Psoas muscle (tissue), 8 donors: ENCODE data around the gene STARD9. TPM values are rescaled to one million over a fixed set of nuclear protein-coding genes. Genes with fewer than 3 reads are reported as not detected.

ENCODE experiments used
- ATAC-seq, 4 donors: fragments of 200-7000 bp; cut with Tn5 transposase; one replicate each; pipeline ENCODE4 v1.9.1; 2020; ENCODE audit warnings: moderate library complexity in 3 of 4, mild to moderate bottlenecking in 2 of 4
- DNase-seq, 2 donors: peaks; one replicate each; pipeline ENCODE4 v3.0.0-alpha.2; 2020
- H3K27ac ChIP-seq: fragments of 200-600 bp; one replicate; pipeline ENCODE4 v1.8.0; 2022
- H3K27me3 ChIP-seq, 3 donors: fragments of 200-600 bp in 1 of 3; one replicate each; pipeline versions ENCODE4 v1.6.1 to v1.8.0; 2013 to 2022; ENCODE audit warnings: low read length in 2 of 3, mild to moderate bottlenecking in 2 of 3, moderate library complexity in 1 of 3; ENCODE audit not compliant: insufficient read depth in 3 of 3
- H3K36me3 ChIP-seq, 2 donors: fragments of 200-600 bp in 1 of 2; one replicate each; pipeline versions ENCODE4 v1.6.1 to v1.8.0; 2013 to 2022; ENCODE audit warnings: low read depth in 1 of 2, mild to moderate bottlenecking in 1 of 2, moderate library complexity in 1 of 2; ENCODE audit not compliant: insufficient read depth in 1 of 2
- H3K4me1 ChIP-seq: fragments of 200-600 bp; one replicate; pipeline ENCODE4 v1.8.0; 2022
- H3K4me3 ChIP-seq: fragments of 200-600 bp; one replicate; pipeline ENCODE4 v1.8.0; 2022; ENCODE audit warnings: mild to moderate bottlenecking
- H3K9me3 ChIP-seq: fragments of 200-600 bp; one replicate; pipeline ENCODE4 v1.8.0; 2022
- CTCF ChIP-seq: fragments of 200-600 bp; IDR thresholded peaks from one replicate; pipeline ENCODE4 v1.8.0; 2022; ENCODE audit warnings: antibody characterized with exemption
- WGBS, 3 donors: extraction: QIAGEN DNeasy Blood & Tissue Kit; methylation state at CpG; one replicate each; pipeline versions ENCODE4 v1.1.6 to v1.1.7; 2013; 5-methylcytosine and 5-hydroxymethylcytosine counted together
- intact Hi-C, 2 donors: fragments of 100-400 bp; cut with DNase I; formaldehyde crosslinking; loops; one replicate each; pipeline versions ENCODE4 v1.11.0 to v1.14.2; 2022
- polyA plus RNA-seq, 3 donors: library from polyadenylated mRNA; stranded (reverse); fragments of 200-250 nt; gene quantifications; one replicate each; pipeline ENCODE4 v1.2.3, GENCODE V29; 2013
- total RNA-seq, 4 donors: library from RNA; stranded (reverse); fragmentation: NEBNext Ultra II Directional in 2 of 4; extraction: Animal tissue kit (Norgen Biotek cat#: 25700) in 2 of 4; gene quantifications; one replicate each; pipeline versions ENCODE4 v1.2.1 to v1.2.4, GENCODE V29; 2021 to 2023
- donor health status: healthy with polysubstance abuse.
- donor health status: DM: no; HTN: no; CAD: no; lungs with moderate emphysema.
- donor health status: Bipolar disorder and iron deficiency.
- donor health status: healthy.
- donor health status: DM: yes; HTN: yes; CAD: no.
- donor health status: DM: no; HTN: no; CAD: no.
- donor health status: DM: no; HTN: no; CAD: no.
- donor health status: DM: yes; HTN: yes; CAD: no.

STARD9 gene
- total and polyA plus RNA-seq, 7 donors: 0.65 to 4.1 (median 1.7) TPM

- TF ChIP-seq CTCF: no peak
- intact Hi-C loops: no loop called here
- Histone ChIP-seq H3K9me3 (peaks cover 3% of the 10 kb centered on the region), H3K27ac (no peak overlapping the region), H3K36me3 (no peaks in the 10 kb centered on the region), H3K4me3 (no peak overlapping the region), H3K27me3 (no peaks in the 10 kb centered on the region), H3K4me1 (no peaks in the 10 kb centered on the region)
- DNase-seq: no peak
- ATAC-seq: no peak
Measured at GRCh38 chr15:42623951-42624350, 48.5 kb downstream of the STARD9 start.

- Histone ChIP-seq H3K27me3 (no peaks in the 10 kb centered on the region), H3K9me3 (peaks cover 3% of the 10 kb centered on the region), H3K4me3 (no peak overlapping the region), H3K27ac (no peak overlapping the region), H3K4me1 (no peaks in the 10 kb centered on the region), H3K36me3 (no peaks in the 10 kb centered on the region)
- no peak for TF ChIP-seq CTCF
- ATAC-seq (no peak), DNase-seq (no peak)
- WGBS, 3 donors: 97% methylated on average over 2 of the region's 2 CpGs
- intact Hi-C loops: no loop called here
Measured at GRCh38 chr15:42627485-42627884, 52.1 kb downstream of the STARD9 start.

- peaks cover 3% of the 10 kb centered on the region for H3K9me3 ChIP-seq
- no peaks in the 10 kb centered on the region for H3K27me3 ChIP-seq
- no peaks in the 10 kb centered on the region for H3K36me3 ChIP-seq
- H3K27ac ChIP-seq: no peak overlapping the region
- H3K4me1 ChIP-seq: no peaks in the 10 kb centered on the region
- no peak for TF ChIP-seq CTCF
- WGBS, 3 donors: 94 to 98% (median 97%) methylated on average over 4 of the region's 4 CpGs
- H3K4me3 ChIP-seq: no peak overlapping the region
- intact Hi-C loops: no loop called here
- ATAC-seq: no peak
- no peak for DNase-seq
Measured at GRCh38 chr15:42628761-42629160, 53.4 kb downstream of the STARD9 start.

GRCh38 chr15:42632105-42632675, 56.8 kb downstream of the STARD9 start:
- no peak for ATAC-seq
- H3K9me3 ChIP-seq: peaks cover 3% of the 10 kb centered on the region
- no peak for DNase-seq
- intact Hi-C loops: no loop called here
- H3K27ac ChIP-seq: no peak overlapping the region
- 90 to 94% (median 91%) methylated on average over 1 of the region's 1 CpG for WGBS, 3 donors
- TF ChIP-seq CTCF: no peak
- no peaks in the 10 kb centered on the region for H3K4me1 ChIP-seq
- no peak overlapping the region for H3K4me3 ChIP-seq
- peaks cover 0 to under 1% of the 10 kb centered on the region in 2 donors for H3K36me3 ChIP-seq
- no peaks in the 10 kb centered on the region for H3K27me3 ChIP-seq

GRCh38 chr15:42640109-42640508, 64.7 kb downstream of the STARD9 start:
- Histone ChIP-seq H3K9me3 (no peaks in the 10 kb centered on the region), H3K27me3 (no peaks in the 10 kb centered on the region), H3K36me3 (peaks cover 0 to 29% of the 10 kb centered on the region in 2 donors), H3K4me3 (no peak overlapping the region), H3K27ac (no peak overlapping the region), H3K4me1 (no peaks in the 10 kb centered on the region)
- no peak for DNase-seq
- intact Hi-C loops: no loop called here
- no peak for ATAC-seq
- no peak for TF ChIP-seq CTCF
- whole genome bisulfite sequencing, 3 donors: 94 to 98% (median 96%) methylated on average over 4 of the region's 4 CpGs
